GM15510 (cell line): ENCODE results near the gene RPL37A.

Experiments
- POLR2A ChIP-seq: IDR thresholded peaks from 3 replicates; pipeline ENCODE4 v1.6.1; 2011; ENCODE audit warnings: borderline replicate concordance; ENCODE audit not compliant: insufficient read length; ENCODE audit errors: extremely low read depth

RPL37A gene

GRCh38 chr2:216549926-216550690 is 51.5 kb downstream of the RPL37A start:
- TF ChIP-seq POLR2A = no peak

- no peak for TF ChIP-seq POLR2A
Measured at GRCh38 chr2:216551234-216552068, 52.8 kb downstream of the RPL37A start.

DNA sequence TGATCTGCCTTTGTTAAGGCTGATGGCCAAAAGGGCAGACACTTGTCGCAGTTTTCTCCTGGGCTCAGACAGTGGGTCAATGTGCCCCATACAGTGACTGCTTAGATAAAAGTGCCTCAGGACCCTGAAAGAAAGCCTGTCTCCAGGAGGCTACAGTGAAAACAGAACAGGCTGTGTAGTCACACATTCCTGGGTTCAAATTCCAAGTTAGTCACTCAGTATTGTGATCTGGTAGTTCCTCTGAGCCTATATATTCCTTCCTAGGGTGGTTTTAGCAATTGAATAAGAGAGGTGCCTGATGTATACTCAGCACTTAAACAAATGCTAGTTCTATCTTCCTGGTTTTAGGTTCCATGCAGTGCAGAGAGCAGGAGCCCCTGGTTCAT is 54.4 kb downstream of the RPL37A start:
- no peak for TF ChIP-seq POLR2A
